ENCODE results near the gene WDR19.
"Not testable (repeated sequence)": the region's sequence is repeated elsewhere in the genome, so short reads cannot be mapped to it uniquely, and the experiment has no call there.

The WDR19 gene

GRCh38 chr4:39233114-39233513 is 50.8 kb downstream of the WDR19 start:
- DNase-seq (ENCODE audit: low read depth) = no peak

- no peak for DNase-seq (ENCODE audit: low read depth)
Observed at GRCh38 chr4:39233783-39234182, 51.5 kb downstream of the WDR19 start.

GRCh38 chr4:39235021-39235420 is 52.7 kb downstream of the WDR19 start:
- no peak for DNase-seq (ENCODE audit: low read depth)

- DNase-seq (ENCODE audit: low read depth) = no peak
Observed at GRCh38 chr4:39235696-39236095, 53.4 kb downstream of the WDR19 start.

- DNase-seq (ENCODE audit: low read depth) = no peak
Observed at GRCh38 chr4:39237179-39237578, 54.9 kb downstream of the WDR19 start.

GRCh38 chr4:39243462-39243861 is 61.1 kb downstream of the WDR19 start:
- no peak for DNase-seq (ENCODE audit: low read depth)

GRCh38 chr4:39255266-39255665 is 72.9 kb downstream of the WDR19 start:
- DNase-seq (ENCODE audit: low read depth) = no peak

- no peak for DNase-seq (ENCODE audit: low read depth)
Observed at GRCh38 chr4:39255871-39256270, 73.5 kb downstream of the WDR19 start.

GRCh38 chr4:39256436-39256835 is 74.1 kb downstream of the WDR19 start:
- DNase-seq (ENCODE audit: low read depth) = no peak

GRCh38 chr4:39259571-39260330 is 77.4 kb downstream of the WDR19 start:
- no peak for DNase-seq (ENCODE audit: low read depth)

- no peak for DNase-seq (ENCODE audit: low read depth)
Observed at GRCh38 chr4:39263895-39264294, 81.6 kb downstream of the WDR19 start.

GRCh38 chr4:39274503-39274902 is 92.2 kb downstream of the WDR19 start:
- no peak for DNase-seq (ENCODE audit: low read depth)

GRCh38 chr4:39277661-39278060 is 95.3 kb downstream of the WDR19 start:
- DNase-seq (ENCODE audit: low read depth) = not testable (repeated sequence)

- no peak for DNase-seq (ENCODE audit: low read depth)
Observed at GRCh38 chr4:39278476-39278875, 96.1 kb downstream of the WDR19 start.

GRCh38 chr4:39279416-39279815 is 97.1 kb downstream of the WDR19 start:
- DNase-seq (ENCODE audit: low read depth) = no peak

- DNase-seq (ENCODE audit: low read depth) = no peak
Observed at GRCh38 chr4:39280770-39281169, 98.4 kb downstream of the WDR19 start.

- no peak for DNase-seq (ENCODE audit: low read depth)
Observed at GRCh38 chr4:39285111-39285795, 102.9 kb downstream of the WDR19 start.

GRCh38 chr4:39285853-39286252 is 103.5 kb downstream of the WDR19 start:
- no peak for DNase-seq (ENCODE audit: low read depth)

GRCh38 chr4:39286263-39286662 is 103.9 kb downstream of the WDR19 start:
- no peak for DNase-seq (ENCODE audit: low read depth)

GRCh38 chr4:39287223-39287622 is 104.9 kb downstream of the WDR19 start:
- DNase-seq (ENCODE audit: low read depth) = no peak

- DNase-seq (ENCODE audit: low read depth) = no peak
Observed at GRCh38 chr4:39291686-39292085, 109.4 kb downstream of the WDR19 start.

GRCh38 chr4:39292433-39292832 is 110.1 kb downstream of the WDR19 start:
- not testable (repeated sequence) for DNase-seq (ENCODE audit: low read depth)

- no peak for DNase-seq (ENCODE audit: low read depth)
Observed at GRCh38 chr4:39295784-39296183, 113.5 kb downstream of the WDR19 start.

- DNase-seq (ENCODE audit: low read depth) = no peak
Observed at GRCh38 chr4:39302901-39303300, 120.6 kb downstream of the WDR19 start.
